H1 (cell line): ENCODE data around the gene KXD1. TPM values are rescaled to one million over a fixed set of nuclear protein-coding genes. Genes with fewer than 3 reads are reported as not detected.

Experiments
- BCL11A ChIP-seq, 2 experiments: IDR thresholded peaks; one replicate each; pipeline ENCODE4 v1.6.1; 2011; ENCODE audit warnings: low read depth in 2 of 2, low read length in 2 of 2, mild to moderate bottlenecking in 2 of 2
- MAX ChIP-seq: IDR thresholded peaks from 2 replicates; pipeline ENCODE4 v1.6.1; 2012; ENCODE audit warnings: inconsistent platforms
- RBBP5 ChIP-seq: IDR thresholded peaks from 2 replicates; pipeline ENCODE4 v1.7.1; 2012; ENCODE audit warnings: low read depth, mild to moderate bottlenecking, inconsistent platforms, low read length, moderate library complexity, borderline replicate concordance
- SP2 ChIP-seq: IDR thresholded peaks from 2 replicates; pipeline ENCODE4 v1.6.1; 2012; ENCODE audit warnings: mild to moderate bottlenecking, low read length, inconsistent platforms
- ZNF274 ChIP-seq: IDR thresholded peaks from 2 replicates; pipeline ENCODE4 v1.7.0; 2012; ENCODE audit warnings: low read length, borderline replicate concordance; ENCODE audit errors: extremely low read depth
- polyA plus RNA-seq, 7 experiments: library from polyadenylated mRNA; depleted of rRNA in 3 of 7; stranded (reverse) in 5 of 7; unstranded in 2 of 7; fragments of >200 nt in 5 of 7; fragments of 200-250 nt in 2 of 7; gene quantifications; 1 replicate in 5 of 7; 2 replicates in 1 of 7; 4 replicates in 1 of 7; pipeline versions ENCODE4 v1.2.1 to v1.2.3, GENCODE V29; 2011 to 2013; ENCODE audit warnings: missing spikeins in 2 of 7, mixed read lengths in 2 of 7
- total RNA-seq: library from RNA; stranded (reverse); fragmentation: NEBNext Ultra II Directional; extraction: Animal tissue kit (Norgen Biotek cat#: 25700); gene quantifications from 2 replicates; pipeline ENCODE4 v1.2.1, GENCODE V29; 2021

The KXD1 gene
- total and polyA plus RNA-seq, 2 of the 8 experiments (the other 6 are each of a cell fraction or from before 2014, with no cell fraction given) = 115 to 267 TPM

DNA sequence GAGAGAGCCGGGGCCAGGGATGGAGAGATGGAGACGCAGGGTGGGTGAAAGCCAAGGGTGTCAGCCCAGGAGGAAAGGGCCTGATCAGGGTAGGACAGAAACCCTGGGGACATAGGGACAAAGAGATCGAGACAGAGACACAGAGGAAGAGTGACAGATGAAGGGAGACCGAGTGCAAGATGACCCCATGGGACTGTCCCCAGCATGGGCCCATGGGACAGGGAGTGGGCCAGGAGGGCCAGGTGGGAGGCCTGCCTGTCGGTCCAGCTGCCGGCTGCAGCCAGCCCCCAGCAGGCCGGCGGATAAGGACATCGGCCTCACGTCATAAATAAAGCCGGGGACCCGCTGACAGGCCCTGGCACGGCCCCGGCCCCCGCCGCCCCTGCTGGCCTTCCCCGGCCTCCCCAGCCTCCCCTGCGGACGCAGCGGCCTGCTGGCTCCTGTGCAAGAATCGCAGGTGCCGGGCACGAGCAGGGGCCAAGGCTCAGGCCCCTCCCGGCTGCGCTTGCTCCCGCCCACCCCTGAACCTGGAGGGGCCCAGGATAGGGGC lies 37.2 kb downstream of the KXD1 start (continued):
- TF ChIP-seq BCL11A (IDR thresholded peaks at IDR 0.05; ENCODE audit: low read depth in 2 of 2, low read length in 2 of 2) (no peak), MAX (no peak), ZNF274 (no peak), SP2 (no peak), RBBP5 (no peak)
